Gastrocnemius medialis (tissue), 4 donors: ENCODE results near the gene SRGN.

Source experiments
- CTCF ChIP-seq, 5 experiments: fragments of 450-650 bp in 3 of 5; fragments of 200-600 bp in 2 of 5; sonication (generic) in 2 of 5; IDR thresholded peaks in 4 of 5; conservative IDR thresholded peaks in 1 of 5; 1 replicate in 4 of 5; 2 replicates in 1 of 5; pipeline ENCODE4 v1.5.1; 2016 to 2019; ENCODE audit warnings: antibody characterized with exemption in 5 of 5, mild to moderate bottlenecking in 3 of 5, moderate library complexity in 3 of 5
- POLR2A ChIP-seq, 2 donors: fragments of 450-650 bp; IDR thresholded peaks; one replicate each; pipeline ENCODE4 v1.6.1; 2017; ENCODE audit warnings: antibody characterized with exemption in 2 of 2, mild to moderate bottlenecking in 2 of 2, moderate library complexity in 2 of 2

- no peak for TF ChIP-seq POLR2A (IDR thresholded peaks at IDR 0.05)
- TF ChIP-seq CTCF (IDR thresholded peaks at IDR 0.05 in 4 of 5, conservative IDR thresholded peaks at IDR 0.05 in 1 of 5): no peak
Observed at GRCh38 chr10:69097729-69098128, 9.8 kb downstream of the SRGN start.
